ENCODE measurements around the gene ABHD12. TPM values are rescaled to one million over a fixed set of nuclear protein-coding genes. Genes with fewer than 3 reads are reported as not detected.

Gene ABHD12
- total and polyA plus RNA-seq, 10 of the 15 experiments (the other 5 are each of a cell fraction or from before 2014, with no cell fraction given), result 1.5 to 61.8 (median 26.7) TPM

DNA sequence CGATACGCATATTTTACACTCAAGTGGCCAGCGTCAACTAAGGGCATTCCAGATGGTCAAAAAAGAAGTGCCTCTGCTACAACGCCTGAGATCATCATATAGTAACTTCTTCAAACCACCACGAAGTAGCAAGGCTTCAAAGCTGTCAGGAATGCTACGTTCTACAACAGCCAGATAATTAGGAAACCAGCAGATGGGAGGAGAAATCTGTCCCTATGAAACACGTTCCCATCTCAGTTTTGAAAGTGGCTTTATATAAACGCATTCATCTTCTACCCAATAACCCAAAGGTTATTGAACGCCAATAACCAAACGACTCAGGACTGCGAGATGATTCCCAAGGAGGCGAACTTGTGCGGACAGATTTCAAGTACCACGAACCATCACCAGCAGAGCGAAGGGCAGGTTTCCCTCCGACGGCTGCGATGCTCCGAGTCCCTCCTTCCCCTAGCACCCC is 1.2 kb downstream of the ABHD12 start:
- Histone ChIP-seq H4K20me1 (ENCODE audit: control insufficient read depth, insufficient read depth) (no peaks in the 10 kb centered on the region), H3K9ac (ENCODE audit: control insufficient read depth, insufficient read depth, low read length) (peak overlapping the region; percentile 87), H3K79me2 (ENCODE audit: control insufficient read depth, insufficient read depth, low read length) (peaks cover 45% of the 10 kb centered on the region), H3K4me3 (peak overlapping the region; percentile 78), H2AFZ (ENCODE audit: control insufficient read depth, low read depth, low read length) (peak overlapping the region; percentile 51; the same call in 1 of the 2 replicates), H3K4me1 (ENCODE audit: control insufficient read depth, insufficient read depth, low read length) (no peaks in the 10 kb centered on the region; the same call in 1 of the 2 replicates), H3K4me2 (ENCODE audit: control insufficient read depth, insufficient read depth) (peak overlapping the region; percentile 56), H3K27me3 (replicated peaks in 1 of 2; ENCODE audit: control insufficient read depth in 2 of 2, insufficient read depth in 2 of 2, low read length in 1 of 2) (no peaks in the 10 kb centered on the region), H3K9me3 (replicated peaks; ENCODE audit: control insufficient read depth, insufficient read depth, low read length) (no peaks in the 10 kb centered on the region), H3K27ac (ENCODE audit: control insufficient read depth, insufficient read depth) (peak overlapping the region; percentile 75), H3K36me3 (ENCODE audit: control insufficient read depth in 2 of 2, insufficient read depth in 2 of 2, low read length in 1 of 2) (no peaks in the 10 kb centered on the region; a peak in 1 of 4 replicates)
- SMC1A ChIA-PET (ENCODE audit: uncharacterized antibody, unreplicated experiment), result no interaction called here
- CTCF ChIA-PET, result interaction anchor here (0.9 kb wide), 2 partner anchors 10 to 49 kb away, joined by 4 to 5 read pairs; no protein-coding TSS in a partner anchor
- WGBS (ENCODE audit: insufficient coverage, insufficient replicate concordance, low lambda C conversion rate, missing lambda C conversion rate), result 23% methylated on average over 19 of the region's 19 CpGs
- POLR2A ChIA-PET, result no interaction called here
- DNase-seq (ENCODE audit: low read depth, low spot score), result no peak
- FAIRE-seq, result peak; percentile 83
- intact Hi-C loops (cut with micrococcal nuclease; ENCODE audit: unreplicated experiment), result no loop called here
- in situ Hi-C loops (cut with MboI), result no loop called here
- TF ChIP-seq CBFB (IDR thresholded peaks at IDR 0.05; ENCODE audit: low read depth), result no peak
- 0 out of 2 replicates have a peak, but pooled peaks have one; percentile 2 for TF ChIP-seq IKZF1 (conservative IDR thresholded peaks at IDR 0.05)
- BruUV-seq (replicated peaks), result TSS peak; percentile 71
- RAD21 ChIA-PET (ENCODE audit: unreplicated experiment), result no interaction called here
- no peak for ATAC-seq

- WGBS (ENCODE audit: insufficient coverage, insufficient replicate concordance, low lambda C conversion rate, missing lambda C conversion rate), result 89% methylated on average over 5 of the region's 5 CpGs
- Histone ChIP-seq H3K4me2 (ENCODE audit: control insufficient read depth, insufficient read depth) (no peak overlapping the region), H3K27me3 (replicated peaks in 1 of 2; ENCODE audit: control insufficient read depth in 2 of 2, insufficient read depth in 2 of 2, low read length in 1 of 2) (no peaks in the 10 kb centered on the region), H3K4me1 (ENCODE audit: control insufficient read depth, insufficient read depth, low read length) (peaks cover 4% of the 10 kb centered on the region), H3K9me3 (replicated peaks; ENCODE audit: control insufficient read depth, insufficient read depth, low read length) (no peaks in the 10 kb centered on the region), H4K20me1 (ENCODE audit: control insufficient read depth, insufficient read depth) (no peaks in the 10 kb centered on the region), H3K36me3 (ENCODE audit: control insufficient read depth in 2 of 2, insufficient read depth in 2 of 2, low read length in 1 of 2) (peaks cover 2 to 3% of the 10 kb centered on the region in 2 experiments; a peak in 3 of 4 replicates), H2AFZ (ENCODE audit: control insufficient read depth, low read depth, low read length) (no peak overlapping the region), H3K4me3 (no peak overlapping the region), H3K9ac (ENCODE audit: control insufficient read depth, insufficient read depth, low read length) (no peak overlapping the region), H3K79me2 (ENCODE audit: control insufficient read depth, insufficient read depth, low read length) (peaks cover 58% of the 10 kb centered on the region), H3K27ac (ENCODE audit: control insufficient read depth, insufficient read depth) (no peak overlapping the region)
- DNase-seq (ENCODE audit: low read depth, low spot score), result no peak
- ChIA-PET CTCF (no interaction called here), POLR2A (no interaction called here), RAD21 (ENCODE audit: unreplicated experiment) (interaction anchor here (1.6 kb wide), 1 partner anchor 16 kb away, joined by 3 read pairs; no protein-coding TSS in a partner anchor), SMC1A (ENCODE audit: uncharacterized antibody, unreplicated experiment) (no interaction called here)
- intact Hi-C loops (cut with micrococcal nuclease; ENCODE audit: unreplicated experiment) (no loop called here), in situ Hi-C loops (cut with MboI) (no loop called here)
- no peak for FAIRE-seq
- TF ChIP-seq RB1 (IDR thresholded peaks at IDR 0.05; ENCODE audit: borderline replicate concordance), result no peak
- TF ChIP-seq SUPT20H (IDR thresholded peaks at IDR 0.05; ENCODE audit: borderline replicate concordance, control insufficient read depth, low read depth, low read length), result no peak
- no peak for TF ChIP-seq FOXK2 (IDR thresholded peaks at IDR 0.05)
- no peak for TF ChIP-seq PML (IDR thresholded peaks at IDR 0.05; ENCODE audit: low read length)
- TF ChIP-seq, protein P1, sequence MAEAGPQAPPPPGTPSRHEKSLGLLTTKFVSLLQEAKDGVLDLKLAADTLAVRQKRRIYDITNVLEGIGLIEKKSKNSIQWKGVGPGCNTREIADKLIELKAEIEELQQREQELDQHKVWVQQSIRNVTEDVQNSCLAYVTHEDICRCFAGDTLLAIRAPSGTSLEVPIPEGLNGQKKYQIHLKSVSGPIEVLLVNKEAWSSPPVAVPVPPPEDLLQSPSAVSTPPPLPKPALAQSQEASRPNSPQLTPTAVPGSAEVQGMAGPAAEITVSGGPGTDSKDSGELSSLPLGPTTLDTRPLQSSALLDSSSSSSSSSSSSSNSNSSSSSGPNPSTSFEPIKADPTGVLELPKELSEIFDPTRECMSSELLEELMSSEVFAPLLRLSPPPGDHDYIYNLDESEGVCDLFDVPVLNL (IDR thresholded peaks at IDR 0.05; ENCODE audit: low read depth, low read length), result no peak
- no peak for TF ChIP-seq CHD1 (IDR thresholded peaks at IDR 0.05; ENCODE audit: low read depth, low read length)
- no peak for TF ChIP-seq YBX1 (IDR thresholded peaks at IDR 0.05)
- TF ChIP-seq CHD4 (IDR thresholded peaks at IDR 0.05), result no peak
- no peak for ATAC-seq
- no TSS peak for BruUV-seq (replicated peaks)
Observed at GRCh38 chr20:25382704-25383370, 7.8 kb downstream of the ABHD12 start.
